ENCODE results near the gene NME1.

The NME1 gene

DNA sequence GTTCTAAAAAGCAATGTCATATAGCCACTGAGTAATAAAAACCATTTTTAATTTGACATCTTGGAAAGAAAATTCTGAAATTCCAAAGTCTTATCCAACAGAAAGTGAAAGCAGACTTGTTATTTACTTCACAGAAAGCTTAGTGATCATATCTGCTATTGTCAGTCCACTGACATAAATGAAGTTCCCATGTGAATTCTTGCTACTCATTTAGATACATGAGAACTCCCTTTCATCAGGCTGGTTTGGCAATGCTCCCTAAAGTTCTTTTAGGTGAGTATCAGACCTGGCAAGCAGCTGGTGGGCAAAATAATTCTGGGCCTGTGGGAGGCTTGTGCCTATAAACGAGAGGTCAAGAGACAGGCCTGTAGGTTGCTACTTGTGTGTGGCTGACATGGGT, 36.3 kb downstream of the NME1 start:
- Mint-ChIP-seq H3K4me1 (peaks cover 3% of the 10 kb centered on the region), H3K36me3 (peaks cover 42% of the 10 kb centered on the region), H3K4me3 (no peak overlapping the region), H3K9me3 (no peaks in the 10 kb centered on the region), H3K27ac (no peak overlapping the region), H3K27me3 (no peaks in the 10 kb centered on the region)
- CTCF ChIA-PET, result interaction anchor here (1.1 kb wide), 1 partner anchor 108 kb away, joined by 3 read pairs; no protein-coding TSS in a partner anchor
- DNase-seq, result no peak

DNA sequence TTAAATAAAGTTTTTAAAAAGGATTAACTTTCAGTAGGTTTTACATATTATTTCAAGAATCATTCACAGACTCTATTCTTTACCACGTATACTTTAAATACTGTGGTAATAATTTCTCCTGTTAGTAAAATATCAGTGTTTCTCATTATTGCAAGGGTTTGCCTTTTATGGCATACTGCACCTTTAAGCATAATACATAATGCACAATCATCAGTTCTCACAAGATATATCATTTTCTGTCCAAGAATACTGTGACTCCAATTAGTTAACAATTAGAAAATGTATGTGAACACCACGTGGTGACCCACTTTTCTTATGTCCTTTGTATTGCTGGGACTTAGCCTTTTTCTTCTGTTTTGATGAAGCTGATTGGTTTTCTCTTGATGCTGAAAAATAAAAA, 38.5 kb downstream of the NME1 start:
- H3K4me3 Mint-ChIP-seq, result no peak overlapping the region
- H3K27ac Mint-ChIP-seq, result no peak overlapping the region
- DNase-seq, result no peak
- H3K27me3 Mint-ChIP-seq, result no peaks in the 10 kb centered on the region
- H3K9me3 Mint-ChIP-seq, result no peaks in the 10 kb centered on the region
- H3K4me1 Mint-ChIP-seq, result peaks cover 3% of the 10 kb centered on the region
- H3K36me3 Mint-ChIP-seq, result peaks cover 34% of the 10 kb centered on the region
- CTCF ChIA-PET, result no interaction called here

DNA sequence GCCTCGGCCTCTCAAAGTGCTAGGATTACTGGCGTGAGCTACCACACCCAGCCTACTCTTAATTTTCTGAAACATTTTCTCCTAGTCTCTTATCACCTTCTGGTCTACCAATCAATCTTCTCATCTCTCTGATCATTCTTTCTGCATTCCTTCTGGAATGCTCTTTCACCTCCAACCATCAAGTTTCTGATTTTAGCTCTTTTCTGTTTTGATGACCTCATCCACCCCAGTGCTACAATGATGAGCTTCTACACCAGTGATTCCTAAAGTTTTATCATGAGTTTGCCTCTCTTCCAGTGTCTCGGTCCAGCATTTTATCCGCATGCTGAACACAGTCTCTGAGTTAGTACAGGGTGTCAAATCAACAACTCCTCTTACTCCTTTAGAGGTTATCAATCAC, 44.4 kb downstream of the NME1 start:
- DNase-seq, result no peak
- Mint-ChIP-seq H3K4me1 (peaks cover 22% of the 10 kb centered on the region), H3K9me3 (no peaks in the 10 kb centered on the region), H3K4me3 (no peak overlapping the region), H3K27me3 (no peaks in the 10 kb centered on the region), H3K36me3 (peaks cover 39% of the 10 kb centered on the region), H3K27ac (no peak overlapping the region)
- CTCF ChIA-PET, result no interaction called here

DNA sequence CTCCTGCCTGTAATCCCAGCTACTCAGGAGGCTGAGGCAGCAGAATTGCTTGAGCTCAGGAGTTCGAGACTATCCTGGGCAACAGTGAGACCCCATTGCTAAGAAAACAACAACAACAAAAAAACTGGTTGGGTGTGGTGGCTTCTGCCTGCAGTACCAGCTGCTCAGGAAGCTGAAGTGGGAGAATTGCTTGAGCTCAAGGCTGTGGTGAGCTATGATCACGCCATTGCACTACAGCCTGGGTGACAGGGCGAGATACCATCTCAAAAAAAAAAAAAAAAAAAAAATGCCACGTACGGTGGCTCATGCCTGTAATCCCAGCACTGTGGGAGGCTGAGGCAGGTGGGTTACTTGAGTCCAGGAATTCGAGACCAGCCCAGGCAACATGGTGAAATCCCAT, 46.9 kb downstream of the NME1 start:
- H3K27me3 Mint-ChIP-seq, result no peaks in the 10 kb centered on the region
- H3K4me1 Mint-ChIP-seq, result peaks cover 22% of the 10 kb centered on the region
- H3K4me3 Mint-ChIP-seq, result no peak overlapping the region
- CTCF ChIA-PET, result no interaction called here
- H3K9me3 Mint-ChIP-seq, result no peaks in the 10 kb centered on the region
- peak; percentile 59 for DNase-seq
- H3K27ac Mint-ChIP-seq, result peak overlapping the region; percentile 88
- H3K36me3 Mint-ChIP-seq, result peaks cover 36% of the 10 kb centered on the region

DNA sequence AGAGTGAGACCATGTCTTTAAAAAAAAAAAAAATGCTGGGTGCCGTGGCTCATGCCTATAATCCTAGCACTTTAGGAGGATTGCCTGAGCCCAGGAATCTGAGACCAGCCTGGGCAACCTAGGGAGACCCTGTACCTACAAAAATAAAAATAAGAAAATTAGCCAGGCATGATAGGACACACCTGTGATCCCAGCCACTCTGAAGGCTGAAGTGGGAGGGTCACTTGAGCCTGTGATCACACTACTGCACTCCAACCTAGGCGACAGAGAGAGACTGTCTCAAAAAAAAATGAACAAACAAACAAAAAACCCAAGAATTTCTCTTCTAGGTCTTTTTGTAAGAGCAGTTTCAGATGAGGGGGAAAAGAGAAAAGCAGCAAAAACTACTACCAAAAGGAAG, 47.5 kb downstream of the NME1 start:
- Mint-ChIP-seq H3K4me1 (peaks cover 22% of the 10 kb centered on the region), H3K27ac (peak overlapping the region; percentile 88), H3K4me3 (no peak overlapping the region), H3K36me3 (peaks cover 40% of the 10 kb centered on the region), H3K9me3 (no peaks in the 10 kb centered on the region), H3K27me3 (no peaks in the 10 kb centered on the region)
- DNase-seq, result no peak
- CTCF ChIA-PET, result no interaction called here

DNA sequence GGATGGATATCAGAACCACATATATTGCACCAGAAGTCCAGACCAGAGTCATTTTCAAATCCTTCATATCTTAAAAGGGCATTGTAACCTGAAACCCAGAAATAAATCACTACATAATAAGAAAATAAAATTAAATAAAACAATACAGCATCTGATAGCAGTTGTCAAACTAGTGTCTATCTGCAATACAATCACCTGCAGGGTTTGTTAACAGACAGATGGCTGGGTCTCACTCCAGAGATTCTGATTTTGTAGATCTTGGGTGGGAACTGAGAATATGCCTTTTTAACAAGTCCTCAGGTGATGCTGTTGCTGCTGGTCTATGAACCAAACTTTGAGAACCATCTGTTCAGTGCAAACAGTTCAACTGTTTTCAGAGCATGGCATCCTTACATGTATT, 50.5 kb downstream of the NME1 start:
- no peak overlapping the region for H3K4me3 Mint-ChIP-seq
- no peak overlapping the region for H3K27ac Mint-ChIP-seq
- DNase-seq, result no peak
- CTCF ChIA-PET, result no interaction called here
- no peaks in the 10 kb centered on the region for H3K9me3 Mint-ChIP-seq
- H3K27me3 Mint-ChIP-seq, result no peaks in the 10 kb centered on the region
- H3K4me1 Mint-ChIP-seq, result peaks cover 22% of the 10 kb centered on the region
- H3K36me3 Mint-ChIP-seq, result peaks cover 32% of the 10 kb centered on the region
